B cell (primary cell): ENCODE data around the gene ENOX1. TPM values are rescaled to one million over a fixed set of nuclear protein-coding genes. Genes with fewer than 3 reads are reported as not detected.

Source experiments
- ATAC-seq: fragments of 200-7000 bp; cut with Tn5 transposase; one replicate; pipeline ENCODE4 v1.10.0; 2021; ENCODE audit warnings: low read depth, mild to moderate bottlenecking, moderate number of reproducible peaks, moderate library complexity
- CTCF ChIA-PET: fragments of 350-600 bp; sonication (Branson Sonifier 250); formaldehyde crosslinking; loops from one replicate; lab custom pipeline; 2021; ENCODE audit warnings: antibody characterized with exemption, inconsistent platforms; lab: Charles Lee
- POLR2A ChIA-PET: fragments of 350-600 bp; sonication (Branson Sonifier 250); formaldehyde crosslinking; loops from one replicate; lab custom pipeline; 2021; ENCODE audit warnings: antibody characterized with exemption; lab: Charles Lee
- DNase-seq: peaks from one replicate; pipeline ENCODE4 v3.0.0; 2013
- H2AFZ ChIP-seq: 2 replicates; pipeline ENCODE4 v1.6.1; 2012; ENCODE audit warnings: mild to moderate bottlenecking, low read depth, low read length; ENCODE audit not compliant: insufficient read depth, poor library complexity, severe bottlenecking
- H3K27ac ChIP-seq, 2 donors: 1 replicate in 1 of 2; 2 replicates in 1 of 2; pipeline ENCODE4 v1.5.1; 2012 to 2013; ENCODE audit warnings: low read length in 2 of 2, mild to moderate bottlenecking in 2 of 2, moderate library complexity in 1 of 2
- H3K27me3 ChIP-seq, 4 experiments: fragments of 200-600 bp in 1 of 4; sonication (generic) in 1 of 4; replicated peaks in 1 of 4; 1 replicate in 2 of 4; 2 replicates in 2 of 4; pipeline versions ENCODE4 v1.6.1 to v1.7.0; 2013 to 2016; ENCODE audit warnings: low read length in 3 of 4, mild to moderate bottlenecking in 2 of 4, mixed read lengths in 1 of 4, moderate library complexity in 1 of 4; ENCODE audit not compliant: insufficient read depth in 4 of 4, control insufficient read depth in 3 of 4; ENCODE audit errors: control extremely low read depth in 1 of 4
- H3K36me3 ChIP-seq, 2 experiments: replicated peaks in 1 of 2; 1 replicate in 1 of 2; 2 replicates in 1 of 2; pipeline versions ENCODE4 v1.6.1 to v1.7.1; 2013; ENCODE audit warnings: low read length in 1 of 2; ENCODE audit not compliant: insufficient read depth in 2 of 2, control insufficient read depth in 1 of 2; ENCODE audit errors: control extremely low read depth in 1 of 2, extremely low read depth in 1 of 2
- H3K4me1 ChIP-seq, 2 donors: fragments of 200-600 bp in 1 of 2; sonication (generic) in 1 of 2; 1 replicate in 1 of 2; 2 replicates in 1 of 2; pipeline versions ENCODE4 v1.5.1 to v1.6.1; 2013 to 2017; ENCODE audit warnings: low read length in 2 of 2; ENCODE audit not compliant: control insufficient read depth in 2 of 2, insufficient read depth in 2 of 2
- H3K4me2 ChIP-seq: replicated peaks from 2 replicates; pipeline ENCODE3; 2012; ENCODE audit warnings: mild to moderate bottlenecking, low read depth, low read length; ENCODE audit not compliant: poor library complexity, severe bottlenecking
- H3K4me3 ChIP-seq, 5 experiments: fragments of 200-600 bp in 1 of 5; sonication (generic) in 1 of 5; 1 replicate in 3 of 5; 2 replicates in 2 of 5; pipeline versions ENCODE4 v1.5.1 to v1.7.0; 2011 to 2016; ENCODE audit warnings: low read length in 4 of 5, mild to moderate bottlenecking in 4 of 5, low read depth in 2 of 5, control low read depth in 1 of 5, moderate library complexity in 1 of 5; ENCODE audit not compliant: insufficient read depth in 1 of 5; ENCODE audit errors: control extremely low read depth in 1 of 5, extremely low read depth in 1 of 5
- H3K79me2 ChIP-seq: fragments of 200-600 bp; sonication (generic); one replicate; pipeline ENCODE4 v1.6.0; 2016; ENCODE audit warnings: low read length; ENCODE audit not compliant: control insufficient read depth, insufficient read depth
- H3K9ac ChIP-seq: fragments of 200-600 bp; sonication (generic); 2 replicates; pipeline ENCODE4 v1.6.1; 2017; ENCODE audit warnings: mild to moderate bottlenecking, low read length, moderate library complexity
- H3K9me3 ChIP-seq, 3 donors: one replicate each; pipeline versions ENCODE4 v1.6.1 to v1.7.1; 2013; ENCODE audit warnings: low read length in 2 of 3; ENCODE audit not compliant: control insufficient read depth in 2 of 3, insufficient read depth in 1 of 3; ENCODE audit errors: control extremely low read depth in 1 of 3
- H4K20me1 ChIP-seq: 2 replicates; pipeline ENCODE4 v1.6.0; 2012; ENCODE audit warnings: mild to moderate bottlenecking, low read length; ENCODE audit not compliant: insufficient read depth, control insufficient read depth, poor library complexity, severe bottlenecking
- H3K27ac Mint-ChIP-seq: one replicate; pipeline ENCODE4 v1.8.0; 2021; ENCODE audit warnings: mixed read lengths
- H3K27me3 Mint-ChIP-seq: one replicate; pipeline ENCODE4 v1.8.0; 2021; ENCODE audit warnings: mixed read lengths
- H3K4me1 Mint-ChIP-seq: one replicate; pipeline ENCODE4 v1.8.0; 2021; ENCODE audit warnings: mixed read lengths
- H3K4me3 Mint-ChIP-seq: one replicate; pipeline ENCODE4 v1.8.0; 2021; ENCODE audit warnings: mixed read lengths
- H3K9me3 Mint-ChIP-seq: one replicate; pipeline ENCODE4 v1.8.0; 2022; ENCODE audit warnings: mixed read lengths; ENCODE audit not compliant: insufficient read depth
- EZH2 ChIP-seq: IDR thresholded peaks from 2 replicates; pipeline ENCODE4 v1.6.1; 2012; ENCODE audit warnings: borderline replicate concordance, low read depth, mild to moderate bottlenecking, moderate library complexity, low read length; ENCODE audit not compliant: insufficient read depth, poor library complexity, severe bottlenecking
- WGBS: methylation state at CpG from one replicate; pipeline ENCODE4 v1.1.5; 2013; ENCODE audit warnings: missing lambda C conversion rate; ENCODE audit not compliant: insufficient coverage; 5-methylcytosine and 5-hydroxymethylcytosine counted together
- intact Hi-C: fragments of 100-400 bp; cut with micrococcal nuclease; formaldehyde crosslinking; loops from one replicate; pipeline ENCODE4 v1.10.0; 2022
- polyA plus RNA-seq: library from polyadenylated mRNA; depleted of rRNA; stranded (reverse); fragments of >200 nt; gene quantifications from 2 replicates; pipeline ENCODE4 v1.2.3, GENCODE V29; 2012
- total RNA-seq, 2 donors: library from RNA; stranded (reverse); fragments of 120-200 nt in 1 of 2; gene quantifications; 1 replicate in 1 of 2; 2 replicates in 1 of 2; pipeline versions ENCODE4 v1.2.3 to v1.2.4, GENCODE V29; 2013 to 2022
- TF ChIP-seq, protein P1 (sequence below): fragments of 200-600 bp; IDR thresholded peaks from one replicate; pipeline ENCODE4 v1.8.0; 2022; ENCODE audit warnings: antibody characterized with exemption, mild to moderate bottlenecking

The ENOX1 gene
- total and polyA plus RNA-seq, 2 donors (not counting 1 experiment from before 2014, with no cell fraction given) = not detected

DNA sequence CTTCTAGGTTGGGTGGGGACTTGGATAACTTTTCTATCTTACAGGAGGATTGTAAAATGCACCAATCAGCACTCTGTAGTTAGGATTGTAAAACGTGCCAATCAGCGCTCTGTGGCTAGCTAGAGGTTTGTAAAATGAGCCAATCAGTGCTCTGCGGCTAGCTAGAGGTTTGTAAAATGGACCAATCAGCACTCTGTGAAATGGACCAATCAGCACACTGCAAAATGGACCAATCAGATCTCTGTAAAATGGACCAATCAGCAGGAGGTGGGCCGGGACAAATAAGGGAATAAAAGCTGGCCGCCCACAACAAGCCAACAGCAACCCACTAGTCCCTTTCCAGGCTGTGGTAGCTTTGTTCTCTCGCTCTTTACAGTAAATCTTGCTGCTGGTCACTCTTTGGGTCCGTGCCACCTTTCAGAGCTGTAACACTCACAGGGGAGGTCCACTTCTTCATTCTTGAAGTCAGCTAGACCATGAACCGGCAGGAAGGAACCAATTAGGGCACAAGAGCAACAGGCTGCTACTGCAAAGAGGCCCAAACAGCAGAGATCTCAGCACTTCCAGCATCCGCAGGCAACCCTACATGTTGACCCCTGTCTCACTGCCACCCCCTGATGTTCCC lies 606.6 kb downstream of the ENOX1 start:
- Histone ChIP-seq H3K79me2 (no peaks in the 10 kb centered on the region), H3K27ac (no peak overlapping the region), H3K9me3 (peaks cover 0 to 12% (median 0%) of the 10 kb centered on the region in 3 donors), H2AFZ (no peak overlapping the region), H4K20me1 (no peaks in the 10 kb centered on the region), H3K27me3 (no peaks in the 10 kb centered on the region), H3K4me2 (no peak overlapping the region), H3K4me1 (no peaks in the 10 kb centered on the region), H3K4me3 (no peak overlapping the region), H3K9ac (no peak overlapping the region), H3K36me3 (no peaks in the 10 kb centered on the region)
- no peaks in the 10 kb centered on the region for H3K9me3 Mint-ChIP-seq
- ChIA-PET POLR2A (no interaction called here), CTCF (no interaction called here)
- intact Hi-C loops = no loop called here
- no peak overlapping the region for H3K27ac Mint-ChIP-seq
- DNase-seq (no peak), ATAC-seq (no peak)
- no peak for TF ChIP-seq EZH2
- TF ChIP-seq, protein P1, sequence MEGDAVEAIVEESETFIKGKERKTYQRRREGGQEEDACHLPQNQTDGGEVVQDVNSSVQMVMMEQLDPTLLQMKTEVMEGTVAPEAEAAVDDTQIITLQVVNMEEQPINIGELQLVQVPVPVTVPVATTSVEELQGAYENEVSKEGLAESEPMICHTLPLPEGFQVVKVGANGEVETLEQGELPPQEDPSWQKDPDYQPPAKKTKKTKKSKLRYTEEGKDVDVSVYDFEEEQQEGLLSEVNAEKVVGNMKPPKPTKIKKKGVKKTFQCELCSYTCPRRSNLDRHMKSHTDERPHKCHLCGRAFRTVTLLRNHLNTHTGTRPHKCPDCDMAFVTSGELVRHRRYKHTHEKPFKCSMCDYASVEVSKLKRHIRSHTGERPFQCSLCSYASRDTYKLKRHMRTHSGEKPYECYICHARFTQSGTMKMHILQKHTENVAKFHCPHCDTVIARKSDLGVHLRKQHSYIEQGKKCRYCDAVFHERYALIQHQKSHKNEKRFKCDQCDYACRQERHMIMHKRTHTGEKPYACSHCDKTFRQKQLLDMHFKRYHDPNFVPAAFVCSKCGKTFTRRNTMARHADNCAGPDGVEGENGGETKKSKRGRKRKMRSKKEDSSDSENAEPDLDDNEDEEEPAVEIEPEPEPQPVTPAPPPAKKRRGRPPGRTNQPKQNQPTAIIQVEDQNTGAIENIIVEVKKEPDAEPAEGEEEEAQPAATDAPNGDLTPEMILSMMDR = no peak
- WGBS = 90% methylated on average over 8 of the region's 9 CpGs
- no peak overlapping the region for H3K4me3 Mint-ChIP-seq
- no peaks in the 10 kb centered on the region for H3K4me1 Mint-ChIP-seq
- H3K27me3 Mint-ChIP-seq = peaks cover 5% of the 10 kb centered on the region

DNA sequence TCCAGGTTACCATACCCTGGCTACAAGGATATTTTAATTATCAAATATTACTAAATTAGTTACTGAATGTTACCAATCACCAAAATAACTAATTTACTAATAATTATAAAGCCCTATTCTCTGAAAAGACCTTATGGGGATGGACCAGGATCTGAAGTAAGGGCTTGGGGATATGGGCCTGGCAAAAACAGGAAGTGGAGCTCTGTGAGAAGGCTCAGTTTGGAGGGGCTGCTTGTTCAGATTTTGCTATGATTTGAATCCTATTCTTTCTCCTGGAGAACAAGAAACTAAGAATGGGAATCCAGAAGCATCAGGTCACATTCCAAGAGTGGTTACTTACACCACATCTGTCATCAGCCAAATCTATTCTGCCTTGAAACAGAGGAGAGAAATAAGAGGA lies 615.3 kb downstream of the ENOX1 start:
- Histone ChIP-seq H3K36me3 (no peaks in the 10 kb centered on the region), H3K4me2 (no peak overlapping the region), H2AFZ (no peak overlapping the region), H3K9ac (no peak overlapping the region), H3K4me3 (no peak overlapping the region), H3K27ac (no peak overlapping the region), H3K79me2 (no peaks in the 10 kb centered on the region), H4K20me1 (no peaks in the 10 kb centered on the region), H3K27me3 (peaks cover 0 to 3% (median 0%) of the 10 kb centered on the region in 4 experiments), H3K4me1 (no peaks in the 10 kb centered on the region), H3K9me3 (no peaks in the 10 kb centered on the region)
- DNase-seq (no peak), ATAC-seq (no peak)
- no peak overlapping the region for H3K27ac Mint-ChIP-seq
- TF ChIP-seq, protein P1 = no peak
- TF ChIP-seq EZH2 = no peak
- no peaks in the 10 kb centered on the region for H3K4me1 Mint-ChIP-seq
- no peaks in the 10 kb centered on the region for H3K9me3 Mint-ChIP-seq
- CTCF ChIA-PET = no interaction called here
- POLR2A ChIA-PET = no interaction called here
- no peak overlapping the region for H3K4me3 Mint-ChIP-seq
- intact Hi-C loops = loop anchor here (2.0 kb wide), 1 partner anchor 61 kb away; no protein-coding TSS in a partner anchor
- H3K27me3 Mint-ChIP-seq = peaks cover 13% of the 10 kb centered on the region
